Rectal smooth muscle tissue (tissue), 1 donor: ENCODE results near the gene NDST1.
A peak's percentile ranks its signal among the peaks of the same experiment; 100 is the strongest.
"Not testable (repeated sequence)": the region's sequence is repeated elsewhere in the genome, so short reads cannot be mapped to it uniquely, and the experiment has no call there.

ENCODE experiments used
- H3K27ac ChIP-seq: one replicate; pipeline ENCODE4 v1.7.0; 2013; ENCODE audit warnings: low read depth, low read length, inconsistent platforms
- H3K27me3 ChIP-seq: one replicate; pipeline ENCODE4 v1.7.0; 2013; ENCODE audit warnings: low read length; ENCODE audit not compliant: control insufficient read depth, insufficient read depth
- H3K36me3 ChIP-seq: one replicate; pipeline ENCODE4 v1.7.0; 2013; ENCODE audit warnings: low read length; ENCODE audit not compliant: control insufficient read depth, insufficient read depth
- H3K4me1 ChIP-seq: one replicate; pipeline ENCODE4 v1.7.0; 2013; ENCODE audit warnings: low read length; ENCODE audit not compliant: control insufficient read depth, insufficient read depth
- H3K4me3 ChIP-seq: one replicate; pipeline ENCODE4 v1.7.0; 2013; ENCODE audit warnings: low read length
- H3K9ac ChIP-seq: one replicate; pipeline ENCODE4 v1.7.0; 2013; ENCODE audit warnings: low read length

NDST1 gene

GRCh38 chr5:150507474-150508276, at the start of gene NDST1:
Gene NDST1 (plus strand): TSS chr5:150508131. CDS start chr5:150521255, 13,124 bp downstream.
- H3K4me1 ChIP-seq: peaks cover 41% of the 10 kb centered on the region
- H3K27me3 ChIP-seq: no peaks in the 10 kb centered on the region
- no peak within 1 kb of the TSS for H3K27ac ChIP-seq
- H3K4me3 ChIP-seq: no peak within 1 kb of the TSS
- H3K36me3 ChIP-seq: no peaks in the 10 kb centered on the region
- H3K9ac ChIP-seq: no peak within 1 kb of the TSS

- Histone ChIP-seq H3K4me3 (peak overlapping the region; percentile 43), H3K27me3 (no peaks in the 10 kb centered on the region), H3K27ac (no peak overlapping the region), H3K4me1 (no peaks in the 10 kb centered on the region), H3K9ac (no peak overlapping the region), H3K36me3 (no peaks in the 10 kb centered on the region)
Measured at GRCh38 chr5:150458802-150459557, 49.0 kb upstream of the NDST1 start.

- Histone ChIP-seq H3K9ac (no peak overlapping the region), H3K4me1 (no peaks in the 10 kb centered on the region), H3K27ac (no peak overlapping the region), H3K4me3 (no peak overlapping the region), H3K36me3 (no peaks in the 10 kb centered on the region), H3K27me3 (no peaks in the 10 kb centered on the region)
Measured at GRCh38 chr5:150460781-150461180, 47.1 kb upstream of the NDST1 start.

- Histone ChIP-seq H3K27ac (no peak overlapping the region), H3K4me1 (no peaks in the 10 kb centered on the region), H3K27me3 (no peaks in the 10 kb centered on the region), H3K36me3 (no peaks in the 10 kb centered on the region), H3K9ac (no peak overlapping the region), H3K4me3 (no peak overlapping the region)
Measured at GRCh38 chr5:150461231-150461630, 46.7 kb upstream of the NDST1 start.

DNA sequence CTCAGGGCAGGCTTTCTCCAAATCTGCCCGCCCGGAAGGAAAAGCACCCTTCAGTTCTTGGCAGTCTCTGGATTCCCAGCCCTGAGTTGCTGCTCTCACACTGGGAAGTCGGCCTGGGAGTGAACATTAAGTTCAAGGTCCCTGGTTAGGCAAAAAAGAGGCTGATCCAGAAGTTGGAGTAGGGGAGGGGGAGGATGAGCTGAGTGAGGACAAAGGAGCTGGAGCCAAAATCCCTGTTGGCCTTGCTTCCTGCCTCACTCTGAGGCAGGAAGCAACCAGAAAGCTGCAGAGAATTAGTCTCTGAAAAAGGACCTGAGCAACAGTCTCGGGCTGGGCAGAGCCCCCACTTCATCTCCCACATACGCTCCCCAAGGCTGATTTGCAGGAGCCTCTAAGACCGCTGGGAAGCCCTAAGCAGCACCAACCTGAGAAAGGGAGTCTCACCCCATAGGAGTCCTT, 43.3 kb upstream of the NDST1 start:
- Histone ChIP-seq H3K4me1 (no peaks in the 10 kb centered on the region), H3K27me3 (no peaks in the 10 kb centered on the region), H3K9ac (no peak overlapping the region), H3K4me3 (no peak overlapping the region), H3K27ac (no peak overlapping the region), H3K36me3 (no peaks in the 10 kb centered on the region)

DNA sequence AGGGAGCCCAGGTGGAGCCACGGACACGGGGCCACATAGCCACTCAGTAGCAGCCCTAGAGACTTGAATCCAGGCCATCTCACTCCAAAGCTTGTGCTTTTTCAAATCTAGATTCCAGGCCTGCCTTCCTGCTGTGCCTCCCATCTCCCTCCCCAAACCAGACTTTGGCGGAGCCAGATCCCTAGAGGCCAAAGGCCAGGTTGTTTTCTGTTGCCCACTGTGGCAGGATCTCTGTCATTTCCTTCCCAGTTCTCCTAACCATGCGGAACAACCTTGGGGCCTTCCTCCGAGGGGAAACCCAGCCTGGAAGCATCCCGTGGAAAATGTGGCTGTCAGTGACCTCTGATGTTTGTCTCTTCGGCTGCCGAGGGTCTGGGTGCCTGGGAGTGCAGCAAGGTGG, 42.0 kb upstream of the NDST1 start:
- no peaks in the 10 kb centered on the region for H3K4me1 ChIP-seq
- no peaks in the 10 kb centered on the region for H3K27me3 ChIP-seq
- H3K27ac ChIP-seq: no peak overlapping the region
- no peak overlapping the region for H3K4me3 ChIP-seq
- no peak overlapping the region for H3K9ac ChIP-seq
- H3K36me3 ChIP-seq: no peaks in the 10 kb centered on the region

DNA sequence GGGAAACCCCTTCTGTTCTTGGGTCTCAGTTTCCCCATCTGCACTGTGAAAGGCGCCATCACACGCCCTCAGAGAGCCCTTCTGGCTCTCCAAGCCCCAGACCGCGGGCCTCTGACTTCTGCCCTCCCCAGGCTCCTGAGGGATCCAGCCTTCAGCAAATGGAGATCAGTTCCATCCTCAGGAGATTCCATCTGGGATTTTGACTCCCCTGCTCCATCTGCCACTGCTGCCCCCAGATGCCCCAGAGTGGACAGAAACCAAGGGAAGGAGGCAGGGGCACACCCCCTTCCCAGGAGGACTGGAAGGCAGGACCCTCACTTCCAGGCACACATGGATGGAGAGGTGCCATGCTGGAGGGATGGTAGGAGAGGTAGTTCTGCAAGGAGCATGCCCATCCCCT, 39.7 kb upstream of the NDST1 start:
- Histone ChIP-seq H3K4me1 (no peaks in the 10 kb centered on the region), H3K9ac (no peak overlapping the region), H3K27ac (no peak overlapping the region), H3K27me3 (no peaks in the 10 kb centered on the region), H3K4me3 (no peak overlapping the region), H3K36me3 (no peaks in the 10 kb centered on the region)

DNA sequence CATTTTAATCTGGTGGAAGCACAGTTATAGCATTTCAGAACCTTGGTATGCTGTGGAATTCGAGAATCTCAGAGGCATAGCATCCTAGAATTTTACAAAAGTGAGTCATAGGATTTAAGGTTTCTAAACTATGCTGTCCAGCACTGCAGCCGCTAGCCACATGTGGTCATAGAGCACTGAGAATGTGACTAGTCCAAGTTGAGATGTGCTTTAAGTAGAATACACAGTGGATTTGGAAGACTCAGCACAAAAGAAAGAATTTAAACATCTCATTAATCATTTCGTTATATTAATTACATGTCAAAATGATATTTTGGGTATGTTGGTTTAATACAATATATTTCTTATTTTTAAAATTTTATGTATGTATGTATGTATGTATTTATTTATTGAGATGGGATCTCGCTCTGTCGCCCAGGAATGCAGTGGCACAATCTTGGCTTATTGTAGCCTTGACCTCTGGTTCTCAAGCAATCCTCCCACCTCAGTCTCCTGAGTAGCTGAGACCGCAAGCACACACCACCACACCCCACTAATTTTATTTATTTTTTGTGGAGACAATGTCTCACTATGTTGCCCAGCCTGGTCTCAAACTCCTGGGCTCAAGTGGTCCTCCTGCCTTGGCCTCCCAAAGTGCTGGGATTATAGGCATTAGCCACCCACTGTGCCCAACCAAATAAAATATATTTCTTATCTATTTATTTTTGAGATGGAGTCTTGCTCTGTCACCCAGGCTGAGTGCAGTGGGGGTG, 38.0 kb upstream of the NDST1 start:
- Histone ChIP-seq H3K36me3 (no peaks in the 10 kb centered on the region), H3K4me1 (no peaks in the 10 kb centered on the region), H3K27me3 (no peaks in the 10 kb centered on the region), H3K4me3 (no peak overlapping the region), H3K9ac (no peak overlapping the region), H3K27ac (no peak overlapping the region)

- Histone ChIP-seq H3K4me1 (no peaks in the 10 kb centered on the region), H3K9ac (no peak overlapping the region), H3K27me3 (no peaks in the 10 kb centered on the region), H3K27ac (no peak overlapping the region), H3K4me3 (no peak overlapping the region), H3K36me3 (no peaks in the 10 kb centered on the region)
Measured at GRCh38 chr5:150473673-150474358, 34.1 kb upstream of the NDST1 start.

DNA sequence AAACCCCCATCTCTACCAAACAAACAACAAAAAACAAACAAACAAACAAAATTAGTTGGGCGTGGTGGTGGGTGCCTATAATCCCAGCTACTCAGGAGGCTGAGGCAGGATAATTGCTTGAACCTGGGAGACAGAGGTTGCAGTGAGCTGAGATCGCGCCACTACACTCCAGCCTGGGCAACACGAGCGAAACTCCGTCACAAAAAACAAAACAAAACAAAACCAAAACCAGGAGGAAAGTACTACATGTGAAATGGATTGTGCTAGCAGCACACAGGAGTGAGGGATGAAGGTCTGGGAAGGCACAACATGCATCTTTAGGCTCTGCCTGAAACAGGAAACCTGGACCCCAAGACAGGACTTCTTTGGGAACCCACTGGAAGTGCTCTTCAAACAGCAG, 31.4 kb upstream of the NDST1 start:
- H3K27ac ChIP-seq, H3K9ac ChIP-seq, H3K4me1 ChIP-seq, H3K36me3 ChIP-seq, H3K4me3 ChIP-seq, H3K27me3 ChIP-seq: not testable (repeated sequence)

- Histone ChIP-seq H3K27ac (no peak overlapping the region), H3K36me3 (no peaks in the 10 kb centered on the region)
Measured at GRCh38 chr5:150479416-150479815, 28.5 kb upstream of the NDST1 start.

GRCh38 chr5:150481708-150481965, 26.3 kb upstream of the NDST1 start:
- Histone ChIP-seq H3K27ac (no peak overlapping the region), H3K36me3 (no peaks in the 10 kb centered on the region), H3K27me3 (no peaks in the 10 kb centered on the region), H3K9ac (no peak overlapping the region), H3K4me3 (no peak overlapping the region), H3K4me1 (no peaks in the 10 kb centered on the region)

More at GRCh38 chr5:150479416-150479815, 28.5 kb upstream of the NDST1 start:
- no peak overlapping the region for H3K9ac ChIP-seq
- no peak overlapping the region for H3K4me3 ChIP-seq
- no peaks in the 10 kb centered on the region for H3K27me3 ChIP-seq
- H3K4me1 ChIP-seq: no peaks in the 10 kb centered on the region
